ENCODE data around the gene UTF1.

DNA sequence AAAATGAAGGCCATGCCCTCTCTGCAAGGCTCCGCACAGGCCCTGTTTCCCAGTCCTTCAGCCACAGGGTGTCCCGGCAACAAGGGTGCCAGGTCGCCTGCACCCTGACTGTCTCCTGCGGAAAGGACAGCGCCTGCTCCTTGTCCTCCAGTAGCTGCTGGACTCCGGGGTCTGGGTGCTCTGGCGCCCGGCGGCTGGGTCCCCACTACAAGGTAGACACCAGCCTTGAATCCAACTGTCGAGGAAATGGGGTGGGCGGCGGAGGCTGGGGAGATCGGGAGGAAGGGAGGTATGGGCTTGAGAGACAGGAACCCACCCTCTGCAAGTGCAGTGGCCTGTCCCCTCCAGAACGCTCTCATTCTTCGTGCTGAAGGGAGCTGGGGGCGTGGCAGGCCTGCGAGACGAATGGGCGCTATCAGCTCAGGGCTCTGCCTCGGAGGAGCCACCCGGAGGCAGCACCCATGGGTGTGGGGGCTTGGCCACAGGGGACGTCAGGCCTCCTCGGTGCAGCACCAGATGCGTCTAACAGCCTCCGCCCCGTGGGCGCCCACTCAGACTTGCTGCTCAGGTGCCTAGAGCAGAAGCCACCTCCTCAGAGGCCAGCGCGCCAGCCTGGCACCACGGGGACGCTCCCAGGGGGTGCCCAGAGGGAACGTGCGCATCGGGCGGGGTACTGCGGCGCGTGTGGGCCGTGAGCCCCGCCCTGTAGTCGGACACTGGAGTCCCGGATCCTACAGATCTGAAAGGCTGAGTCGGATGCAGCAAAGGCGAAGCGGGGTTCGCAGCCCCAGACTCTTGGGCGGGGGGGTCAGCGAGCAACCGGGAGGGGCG, 31.1 kb downstream of the UTF1 start:
- TF ChIP-seq CTCF (IDR thresholded peaks at IDR 0.05) (no peak), POLR2A (IDR thresholded peaks at IDR 0.05) (peak in 1 of 4 donors; percentile 5)

All from esophagus squamous epithelium (tissue), 4 donors.